OCI-LY7 (cell line): ENCODE data around the gene AOC3. TPM values are rescaled to one million over a fixed set of nuclear protein-coding genes. Genes with fewer than 3 reads are reported as not detected.

Experiments used
- BruUV-seq: library from RNA; stranded (reverse); fragments of 400-500 nt; replicated peaks from 2 replicates; lab custom pipeline; 2021; lab: Mats Ljungman, UMichigan
- CTCF ChIA-PET: fragments of 300-600 bp; sonication (Branson Sonifier 250); formaldehyde crosslinking; loops from one replicate; lab custom pipeline; 2022; ENCODE audit warnings: antibody characterized with exemption; ENCODE audit not compliant: unreplicated experiment; lab: Charles Lee
- POLR2A ChIA-PET: fragments of 300-600 bp; sonication (Branson Sonifier 250); formaldehyde crosslinking; loops from one replicate; lab custom pipeline; 2022; ENCODE audit warnings: antibody characterized with exemption; lab: Charles Lee
- DNase-seq: peaks from one replicate; pipeline ENCODE4 v3.0.0-alpha.2; 2015; ENCODE audit warnings: low spot score
- H2AFZ ChIP-seq: fragments of 200-600 bp; sonication (generic), shearing (Covaris generic); 2 replicates; pipeline ENCODE4 v1.6.1; 2014; ENCODE audit warnings: mild to moderate bottlenecking, antibody characterized with exemption, low read length, moderate library complexity
- H3K27ac ChIP-seq: fragments of 200-600 bp; sonication (generic); 2 replicates; pipeline ENCODE4 v1.5.1; 2014; ENCODE audit warnings: mixed run types, low read depth, mild to moderate bottlenecking, moderate library complexity, low read length, inconsistent platforms; ENCODE audit not compliant: poor library complexity, severe bottlenecking
- H3K36me3 ChIP-seq: fragments of 200-600 bp; sonication (generic); 2 replicates; pipeline ENCODE4 v1.6.1; 2014; ENCODE audit warnings: mild to moderate bottlenecking, antibody characterized with exemption, low read length, moderate library complexity, mixed read lengths; ENCODE audit not compliant: insufficient read depth
- H3K4me1 ChIP-seq: fragments of 200-600 bp; sonication (generic); 2 replicates; pipeline ENCODE4 v1.5.1; 2014; ENCODE audit warnings: mild to moderate bottlenecking, low read length; ENCODE audit not compliant: insufficient read depth, poor library complexity, severe bottlenecking
- H3K4me2 ChIP-seq: fragments of 200-600 bp; sonication (generic); 2 replicates; pipeline ENCODE4 v1.6.1; 2014; ENCODE audit warnings: mild to moderate bottlenecking, low read length
- H3K4me3 ChIP-seq: fragments of 200-600 bp; sonication (generic); 2 replicates; pipeline ENCODE4 v1.5.1; 2014; ENCODE audit warnings: mild to moderate bottlenecking, low read depth, low read length; ENCODE audit not compliant: poor library complexity, severe bottlenecking
- H3K79me2 ChIP-seq: fragments of 200-600 bp; sonication (generic); 2 replicates; pipeline ENCODE4 v1.6.1; 2016; ENCODE audit warnings: low read depth, mild to moderate bottlenecking, low read length, moderate library complexity, mixed read lengths; ENCODE audit not compliant: insufficient read depth
- H3K9me2 ChIP-seq: fragments of 200-600 bp; sonication (generic); 2 replicates; pipeline ENCODE4 v1.6.1; 2016; ENCODE audit warnings: mild to moderate bottlenecking, low read length, mixed read lengths; ENCODE audit not compliant: insufficient read depth
- H3K9me3 ChIP-seq: fragments of 200-600 bp; sonication (generic); 2 replicates; pipeline ENCODE4 v1.6.1; 2014; ENCODE audit warnings: mild to moderate bottlenecking, mixed run types, low read length, mixed read lengths
- H4K20me1 ChIP-seq: fragments of 200-600 bp; sonication (generic); 2 replicates; pipeline ENCODE4 v1.6.1; 2014; ENCODE audit warnings: mild to moderate bottlenecking, antibody characterized with exemption, low read length, moderate library complexity, mixed read lengths; ENCODE audit not compliant: insufficient read depth
- EZH2phosphoT487 ChIP-seq: fragments of 200-600 bp; sonication (generic); IDR thresholded peaks from 2 replicates; pipeline ENCODE4 v1.6.1; 2018; ENCODE audit warnings: low read depth, borderline replicate concordance, mild to moderate bottlenecking, mixed run types, antibody characterized with exemption, low read length, moderate library complexity, mixed read lengths
- intact Hi-C: fragments of 100-400 bp; cut with micrococcal nuclease; formaldehyde crosslinking; loops from one replicate; pipeline ENCODE4 v1.10.0; 2022; ENCODE audit not compliant: unreplicated experiment
- total RNA-seq, 2 experiments: library from RNA; depleted of rRNA in 1 of 2; stranded (reverse); fragments of >200 nt in 1 of 2; shearing (Covaris generic) in 1 of 2; gene quantifications; 2 replicates each; pipeline ENCODE4 v1.2.3, GENCODE V29; 2014 to 2022
- TF ChIP-seq, protein P1 (sequence below): fragments of 200-600 bp; sonication (generic); conservative IDR thresholded peaks from 2 replicates; pipeline ENCODE4 v1.5.1; 2014; ENCODE audit warnings: mild to moderate bottlenecking, antibody characterized with exemption, low read length, moderate library complexity, mixed read lengths

The AOC3 gene
- total RNA-seq, 2 experiments from 2014 or later = 0.73 to 2.5 TPM

DNA sequence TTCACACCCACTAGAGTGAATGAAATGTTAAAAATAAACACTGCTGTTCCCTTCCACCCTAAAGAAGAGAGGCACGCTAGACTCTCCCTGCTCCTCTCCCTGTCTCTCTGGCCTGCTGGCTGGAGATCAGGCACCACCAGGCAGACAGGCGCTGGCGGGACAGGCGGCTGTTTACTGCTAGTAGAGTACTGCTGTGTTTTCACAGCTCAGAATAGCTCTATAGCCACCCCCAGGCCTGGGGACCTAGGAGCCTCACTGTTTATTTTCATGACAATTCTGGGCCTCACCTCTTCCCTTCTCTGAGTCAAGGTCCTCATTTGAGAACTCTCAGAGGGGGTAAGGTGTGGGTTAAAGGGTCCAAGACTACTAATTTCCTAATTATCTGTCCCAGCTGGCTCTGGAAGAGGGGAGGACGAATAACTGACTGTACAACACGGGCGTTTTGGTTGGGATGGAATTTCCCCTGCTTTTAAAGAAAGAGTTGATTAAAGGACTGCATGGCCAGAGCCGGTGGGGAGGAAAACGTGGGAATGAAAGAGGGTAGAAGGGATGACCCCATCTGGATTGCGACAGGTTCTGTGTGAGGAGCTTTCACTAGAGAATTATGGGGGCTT lies 40.6 kb downstream of the AOC3 start:
- no peaks in the 10 kb centered on the region for H3K9me2 ChIP-seq
- peaks cover 6% of the 10 kb centered on the region for H3K4me1 ChIP-seq
- ChIA-PET CTCF (no interaction called here), POLR2A (interaction anchor here (1.0 kb wide), 1 partner anchor 18 kb away, joined by 3 read pairs; no protein-coding TSS in a partner anchor)
- no peak overlapping the region for H3K4me3 ChIP-seq
- no peak for TF ChIP-seq EZH2phosphoT487
- TF ChIP-seq, protein P1, sequence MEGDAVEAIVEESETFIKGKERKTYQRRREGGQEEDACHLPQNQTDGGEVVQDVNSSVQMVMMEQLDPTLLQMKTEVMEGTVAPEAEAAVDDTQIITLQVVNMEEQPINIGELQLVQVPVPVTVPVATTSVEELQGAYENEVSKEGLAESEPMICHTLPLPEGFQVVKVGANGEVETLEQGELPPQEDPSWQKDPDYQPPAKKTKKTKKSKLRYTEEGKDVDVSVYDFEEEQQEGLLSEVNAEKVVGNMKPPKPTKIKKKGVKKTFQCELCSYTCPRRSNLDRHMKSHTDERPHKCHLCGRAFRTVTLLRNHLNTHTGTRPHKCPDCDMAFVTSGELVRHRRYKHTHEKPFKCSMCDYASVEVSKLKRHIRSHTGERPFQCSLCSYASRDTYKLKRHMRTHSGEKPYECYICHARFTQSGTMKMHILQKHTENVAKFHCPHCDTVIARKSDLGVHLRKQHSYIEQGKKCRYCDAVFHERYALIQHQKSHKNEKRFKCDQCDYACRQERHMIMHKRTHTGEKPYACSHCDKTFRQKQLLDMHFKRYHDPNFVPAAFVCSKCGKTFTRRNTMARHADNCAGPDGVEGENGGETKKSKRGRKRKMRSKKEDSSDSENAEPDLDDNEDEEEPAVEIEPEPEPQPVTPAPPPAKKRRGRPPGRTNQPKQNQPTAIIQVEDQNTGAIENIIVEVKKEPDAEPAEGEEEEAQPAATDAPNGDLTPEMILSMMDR = no peak
- H3K27ac ChIP-seq = no peak overlapping the region
- no TSS peak for BruUV-seq
- no peak overlapping the region for H3K4me2 ChIP-seq
- intact Hi-C loops = no loop called here
- DNase-seq = no peak
- no peaks in the 10 kb centered on the region for H3K79me2 ChIP-seq
- no peaks in the 10 kb centered on the region for H3K36me3 ChIP-seq
- H4K20me1 ChIP-seq = no peaks in the 10 kb centered on the region
- H3K9me3 ChIP-seq = no peaks in the 10 kb centered on the region
- peak overlapping the region; percentile 55; the same call in 1 of the 2 replicates for H2AFZ ChIP-seq

DNA sequence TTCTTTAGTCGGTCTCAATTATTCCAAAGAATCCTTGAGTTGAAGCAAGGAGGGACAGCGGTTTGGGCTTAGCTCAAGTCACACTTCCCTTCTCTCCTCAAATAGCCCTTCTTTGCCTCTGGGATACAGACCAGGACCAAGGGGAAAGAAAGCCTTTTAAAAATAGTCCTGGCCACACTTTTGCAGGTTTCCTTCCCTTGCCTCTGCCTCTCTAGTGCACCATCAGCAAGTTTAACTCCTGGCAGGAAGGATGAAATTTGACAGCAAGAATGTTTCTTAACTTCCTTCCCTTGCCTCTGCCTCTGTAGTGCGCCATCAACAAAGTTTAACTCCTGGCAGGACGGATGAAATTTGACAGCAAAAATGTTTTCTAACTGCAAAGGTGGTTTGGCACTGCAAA lies 42.4 kb downstream of the AOC3 start:
- TF ChIP-seq, protein P1 = no peak
- no peak for TF ChIP-seq EZH2phosphoT487
- DNase-seq = no peak
- POLR2A ChIA-PET = no interaction called here
- BruUV-seq = no TSS peak
- intact Hi-C loops = no loop called here
- peaks cover 6% of the 10 kb centered on the region for H3K4me1 ChIP-seq
- peak overlapping the region; percentile 52 for H2AFZ ChIP-seq
- H3K79me2 ChIP-seq = no peaks in the 10 kb centered on the region
- no peak overlapping the region for H3K4me3 ChIP-seq
- H3K27ac ChIP-seq = no peak overlapping the region
- no peaks in the 10 kb centered on the region for H3K9me2 ChIP-seq
- no peaks in the 10 kb centered on the region for H3K9me3 ChIP-seq
- CTCF ChIA-PET = no interaction called here
- H3K4me2 ChIP-seq = no peak overlapping the region
- H3K36me3 ChIP-seq = no peaks in the 10 kb centered on the region
- no peaks in the 10 kb centered on the region for H4K20me1 ChIP-seq
